Suprapubic skin (tissue), 4 donors: ENCODE measurements around the gene RARB.

Experiments used
- CTCF ChIP-seq, 2 donors: fragments of 200-600 bp in 1 of 2; fragments of 450-650 bp in 1 of 2; sonication (generic) in 1 of 2; IDR thresholded peaks; one replicate each; pipeline ENCODE4 v1.5.1; 2016 to 2019; ENCODE audit warnings: antibody characterized with exemption in 2 of 2, mild to moderate bottlenecking in 1 of 2, moderate library complexity in 1 of 2
- POLR2A ChIP-seq, 2 donors: fragments of 450-650 bp; IDR thresholded peaks; one replicate each; pipeline ENCODE4 v1.6.1; 2017; ENCODE audit warnings: antibody characterized with exemption in 2 of 2, mild to moderate bottlenecking in 2 of 2, moderate library complexity in 2 of 2
- POLR2AphosphoS5 ChIP-seq, 3 donors: sonication (generic); formaldehyde crosslinking; IDR thresholded peaks; one replicate each; pipeline ENCODE4 v1.6.1; 2017; ENCODE audit warnings: antibody characterized with exemption in 3 of 3

GRCh38 chr3:25400587-25400986 lies 27.5 kb upstream of the RARB start:
- TF ChIP-seq POLR2AphosphoS5 (IDR thresholded peaks at IDR 0.05) (no peak), POLR2A (IDR thresholded peaks at IDR 0.05) (no peak), CTCF (IDR thresholded peaks at IDR 0.05) (no peak)
